HCT116 (cell line): ENCODE results near the gene CTDNEP1. TPM values are rescaled to one million over a fixed set of nuclear protein-coding genes. Genes with fewer than 3 reads are reported as not detected.

Experiments
- ATAC-seq: fragments of 200-7000 bp; cut with Tn5 transposase; 2 replicates; pipeline ENCODE4 v1.9.1; 2020; ENCODE audit warnings: mild to moderate bottlenecking, moderate library complexity
- BruUV-seq: library from RNA; stranded (reverse); fragments of 400-500 nt; replicated peaks from 2 replicates; lab custom pipeline; 2021; lab: Mats Ljungman, UMichigan
- CTCF ChIA-PET: fragments of 300-600 bp; sonication (Branson Sonifier 250); formaldehyde crosslinking; loops from one replicate; lab custom pipeline; 2021; ENCODE audit warnings: antibody characterized with exemption; lab: Charles Lee
- POLR2A ChIA-PET: fragments of 300-600, 350-600 bp; sonication (Branson Sonifier 250); formaldehyde crosslinking; loops from one replicate; lab custom pipeline; 2021; ENCODE audit warnings: antibody characterized with exemption; lab: Charles Lee
- RAD21 ChIA-PET, 2 experiments: fragments of 300-600 bp; sonication (Branson Sonifier 250); formaldehyde crosslinking; loops; one replicate each; lab custom pipeline; 2023; ENCODE audit warnings: low total read pairs in 2 of 2; ENCODE audit not compliant: uncharacterized antibody in 2 of 2, unreplicated experiment in 2 of 2, low non-redundant PET in 1 of 2; lab: Charles Lee
- DNase-seq: peaks from one replicate; pipeline ENCODE4 v3.0.0-alpha.2; 2010; ENCODE audit warnings: low read depth, low spot score
- H2AFZ ChIP-seq: fragments of 200-600 bp; shearing (Covaris generic), sonication (generic); 2 replicates; pipeline ENCODE4 v1.6.1; 2017; ENCODE audit warnings: low read depth, mixed run types, mixed read lengths, antibody characterized with exemption, low read length; ENCODE audit not compliant: poor library complexity, severe bottlenecking
- H3K27ac ChIP-seq: 2 replicates; pipeline ENCODE4 v1.5.1; 2012; ENCODE audit warnings: low read depth, low read length
- H3K27me3 ChIP-seq: fragments of 200-600 bp; sonication (generic); 2 replicates; pipeline ENCODE4 v1.6.1; 2016; ENCODE audit warnings: mixed run types, low read length, mixed read lengths; ENCODE audit not compliant: insufficient read depth
- H3K36me3 ChIP-seq, 2 experiments: fragments of 200-500 bp in 1 of 2; fragments of 200-600 bp in 1 of 2; sonication (Bioruptor generic) in 1 of 2; sonication (generic) in 1 of 2; 2 replicates each; pipeline versions ENCODE4 v1.5.1 to v1.6.1; 2014 to 2016; ENCODE audit warnings: low read length in 2 of 2, inconsistent platforms in 1 of 2, mixed read lengths in 1 of 2, mixed run types in 1 of 2; ENCODE audit not compliant: insufficient read depth in 2 of 2, control insufficient read depth in 1 of 2
- H3K4me1 ChIP-seq, 2 experiments: fragments of 200-600 bp in 1 of 2; sonication (generic) in 1 of 2; 2 replicates each; pipeline versions ENCODE4 v1.5.1 to v1.6.1; 2012 to 2017; ENCODE audit warnings: low read length in 2 of 2, inconsistent platforms in 1 of 2, mild to moderate bottlenecking in 1 of 2, mixed read lengths in 1 of 2, mixed run types in 1 of 2, moderate library complexity in 1 of 2; ENCODE audit not compliant: insufficient read depth in 2 of 2, control insufficient read depth in 1 of 2
- H3K4me2 ChIP-seq: fragments of 200-600 bp; sonication (generic); 2 replicates; pipeline ENCODE4 v1.6.1; 2017; ENCODE audit warnings: mixed run types, low read length, mixed read lengths
- H3K4me3 ChIP-seq, 2 experiments: fragments of 200-600 bp in 1 of 2; sonication (generic) in 1 of 2; replicated peaks in 1 of 2; 2 replicates each; pipeline ENCODE4 v1.5.1; 2011 to 2016; ENCODE audit warnings: low read length in 2 of 2, control low read depth in 1 of 2, low read depth in 1 of 2, mild to moderate bottlenecking in 1 of 2, mixed read lengths in 1 of 2, mixed run types in 1 of 2
- H3K79me2 ChIP-seq: fragments of 200-600 bp; sonication (generic); 2 replicates; pipeline ENCODE4 v1.6.1; 2017; ENCODE audit warnings: mild to moderate bottlenecking, mixed run types, low read length, moderate library complexity, mixed read lengths; ENCODE audit not compliant: insufficient read depth
- H3K9ac ChIP-seq: fragments of 200-600 bp; sonication (generic); 2 replicates; pipeline ENCODE4 v1.6.1; 2016; ENCODE audit warnings: low read length, mixed read lengths
- H3K9me2 ChIP-seq: fragments of 200-600 bp; sonication (generic), shearing (Covaris generic); 2 replicates; pipeline ENCODE4 v1.6.1; 2017; ENCODE audit warnings: mixed run types, mild to moderate bottlenecking, moderate library complexity; ENCODE audit not compliant: insufficient read depth
- H3K9me3 ChIP-seq, 2 experiments: fragments of 200-500 bp in 1 of 2; fragments of 200-600 bp in 1 of 2; sonication (Bioruptor generic) in 1 of 2; sonication (generic) in 1 of 2; 2 replicates each; pipeline ENCODE4 v1.6.1; 2014 to 2017; ENCODE audit warnings: low read length in 2 of 2, mixed read lengths in 2 of 2, inconsistent platforms in 1 of 2, low read depth in 1 of 2, mild to moderate bottlenecking in 1 of 2, mixed run types in 1 of 2, moderate library complexity in 1 of 2; ENCODE audit not compliant: control insufficient read depth in 1 of 2, insufficient read depth in 1 of 2
- H4K20me1 ChIP-seq: fragments of 200-600 bp; sonication (generic), shearing (Covaris generic); 2 replicates; pipeline ENCODE4 v1.6.1; 2017; ENCODE audit warnings: mixed run types, mild to moderate bottlenecking, moderate library complexity; ENCODE audit not compliant: insufficient read depth
- CEBPB ChIP-seq: IDR thresholded peaks from 2 replicates; pipeline ENCODE4 v1.6.1; 2012; ENCODE audit warnings: low read depth
- EGR1 ChIP-seq: IDR thresholded peaks from 2 replicates; pipeline ENCODE4 v1.6.1; 2012; ENCODE audit warnings: low read depth
- EZH2 ChIP-seq: fragments of 200-600 bp; sonication (generic); IDR thresholded peaks from 2 replicates; pipeline ENCODE4 v1.6.1; 2017; ENCODE audit warnings: antibody characterized with exemption, mixed run types
- JUND ChIP-seq: IDR thresholded peaks from 2 replicates; pipeline ENCODE4 v1.6.1; 2012
- POLR2A ChIP-seq: IDR thresholded peaks from 2 replicates; pipeline ENCODE4 v1.7.0; 2011; ENCODE audit warnings: borderline replicate concordance; ENCODE audit not compliant: insufficient read depth, insufficient read length; ENCODE audit errors: extremely low read depth
- POLR2AphosphoS5 ChIP-seq: IDR thresholded peaks from 2 replicates; pipeline ENCODE4 v1.6.1; 2011; ENCODE audit warnings: mild to moderate bottlenecking, low read depth, low read length, moderate library complexity
- RAD21 ChIP-seq: IDR thresholded peaks from 2 replicates; pipeline ENCODE4 v1.6.1; 2012; ENCODE audit warnings: low read depth, mild to moderate bottlenecking
- SIN3A ChIP-seq: IDR thresholded peaks from 2 replicates; pipeline ENCODE4 v1.6.1; 2012; ENCODE audit warnings: low read depth
- SRF ChIP-seq: IDR thresholded peaks from 2 replicates; pipeline ENCODE4 v1.6.1; 2012; ENCODE audit warnings: low read depth
- YY1 ChIP-seq: IDR thresholded peaks from 2 replicates; pipeline ENCODE4 v1.6.1; 2011; ENCODE audit warnings: low read length, low read depth, moderate library complexity, mild to moderate bottlenecking; ENCODE audit not compliant: insufficient replicate concordance; ENCODE audit errors: extremely low read depth
- ZFX ChIP-seq: fragments of 450-650 bp; IDR thresholded peaks from 2 replicates; pipeline ENCODE4 v1.6.1; 2017
- ZNF274 ChIP-seq: fragments of 200-500 bp; sonication (Bioruptor generic); IDR thresholded peaks from 2 replicates; pipeline ENCODE4 v1.6.1; 2014; ENCODE audit warnings: mild to moderate bottlenecking, low read depth, low read length, inconsistent platforms
- intact Hi-C: fragments of 100-400 bp; cut with micrococcal nuclease; formaldehyde crosslinking; loops from 2 replicates; pipeline ENCODE4 v1.10.0; 2022
- total RNA-seq: library from RNA; stranded (reverse); gene quantifications from one replicate; pipeline ENCODE4 v1.2.1, GENCODE V29; 2021; ENCODE audit not compliant: unreplicated experiment
- TF ChIP-seq, protein P1 (sequence below): IDR thresholded peaks from 2 replicates; pipeline ENCODE4 v1.6.1; 2011; ENCODE audit warnings: mild to moderate bottlenecking, low read length, moderate library complexity; ENCODE audit not compliant: insufficient replicate concordance; ENCODE audit errors: extremely low read depth
- TF ChIP-seq, protein P2 (sequence below): IDR thresholded peaks from 2 replicates; pipeline ENCODE4 v1.6.1; 2012
- TF ChIP-seq, protein P3 (sequence below): IDR thresholded peaks from 2 replicates; pipeline ENCODE4 v1.6.1; 2012

Gene CTDNEP1
- total RNA-seq, 1 experiment from 2014 or later, result 143 TPM

DNA sequence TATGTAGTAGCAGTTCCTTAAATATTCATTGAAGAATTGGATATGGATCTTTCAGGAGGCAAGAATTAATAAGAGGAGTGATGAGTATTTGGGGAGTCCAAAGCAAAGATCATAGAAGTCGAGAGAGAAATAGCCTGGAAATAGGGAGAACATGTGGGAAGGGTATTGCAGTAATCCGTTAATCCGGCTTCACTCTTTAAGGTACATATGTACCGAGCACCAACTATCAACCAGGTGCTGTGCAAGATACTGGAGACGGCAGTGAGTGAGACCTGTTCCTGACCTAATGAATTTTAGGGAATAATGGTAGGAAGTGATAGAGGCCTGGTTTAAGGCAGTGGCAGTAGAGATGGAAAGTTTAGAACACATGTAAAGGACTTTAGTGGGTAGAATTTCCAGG, 1.5 kb upstream of the CTDNEP1 start:
- BruUV-seq, result no TSS peak
- RAD21 ChIA-PET, result no interaction called here

DNA sequence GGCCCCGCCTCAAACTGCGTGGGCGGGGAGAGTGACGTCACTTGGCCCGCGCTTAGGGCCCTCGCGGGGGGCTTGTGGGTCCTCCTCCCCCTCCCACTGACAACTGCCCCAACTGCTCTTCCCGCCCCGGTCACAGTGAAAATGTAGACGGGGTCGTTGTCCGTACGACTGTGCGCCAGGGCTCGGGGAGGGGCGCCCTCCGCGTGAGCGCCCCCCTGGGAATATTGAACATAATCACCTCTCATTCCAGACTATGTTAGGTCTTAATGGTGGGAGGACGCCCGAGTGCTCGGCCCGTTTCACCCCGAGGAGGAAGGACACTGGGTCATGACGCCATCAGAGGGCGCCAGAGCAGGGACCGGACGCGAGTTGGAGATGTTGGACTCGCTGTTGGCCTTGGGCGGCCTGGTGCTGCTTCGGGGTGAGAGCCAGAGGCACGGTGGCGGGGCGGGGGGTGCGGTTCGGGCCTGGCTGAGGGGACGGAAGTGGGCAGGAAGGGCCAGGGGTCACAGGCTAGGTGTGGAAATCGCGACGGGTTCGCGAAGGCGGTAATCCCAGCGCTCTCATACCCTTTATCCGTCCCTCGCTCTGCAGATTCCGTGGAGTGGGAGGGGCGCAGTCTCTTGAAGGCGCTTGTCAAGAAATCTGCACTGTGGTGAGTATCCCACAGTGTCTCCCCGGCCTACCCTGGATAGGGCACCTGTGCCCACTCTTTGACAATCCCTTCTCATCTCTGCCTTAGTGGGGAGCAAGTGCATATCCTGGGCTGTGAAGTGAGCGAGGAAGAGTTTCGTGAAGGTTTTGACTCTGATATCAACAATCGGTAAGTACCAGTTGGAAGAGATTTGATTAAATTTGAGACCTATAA, 876 bp upstream of the CTDNEP1 start, which contains the start of gene ELP5:
Gene ELP5 (plus strand): TSS at position 40 of the 868 bp plus-strand sequence. CDS start 336 bp downstream, at position 376.
- peak within 1 kb of the TSS; percentile 82 to 99 for H3K4me3 ChIP-seq
- TSS peak; percentile 78 for BruUV-seq
- DNase-seq (peak; percentile 92), ATAC-seq (peak; percentile 71)
- H3K27ac ChIP-seq, result peak within 1 kb of the TSS; percentile 84
- peak within 1 kb of the TSS; percentile 89 for H3K4me2 ChIP-seq
- peak within 1 kb of the TSS; percentile 99 for H3K9ac ChIP-seq
- ChIA-PET CTCF (no interaction called here), RAD21 (no interaction called here), POLR2A (interaction anchor here (2.0 kb wide), 1 partner anchor 10 kb away, joined by 7 read pairs; the partner anchor contains the start of gene GABARAP)
- intact Hi-C loops, result loop anchor here (1.0 to 5.0 kb wide), 2 partner anchors 10 to 55 kb away; partner anchors contain the start of genes CLDN7 and EIF5A
- peaks cover 13 to 25% of the 10 kb centered on the region in 2 experiments for H3K4me1 ChIP-seq
- H2AFZ ChIP-seq, result no peak within 1 kb of the TSS
- peaks cover 9 to 11% of the 10 kb centered on the region in 2 experiments; a peak in 2 of 4 replicates for H3K36me3 ChIP-seq
- H3K27me3 ChIP-seq, result no peaks in the 10 kb centered on the region
- H3K9me2 ChIP-seq, result no peaks in the 10 kb centered on the region
- H3K79me2 ChIP-seq, result peaks cover 75% of the 10 kb centered on the region
- H4K20me1 ChIP-seq, result no peaks in the 10 kb centered on the region
- no peaks in the 10 kb centered on the region for H3K9me3 ChIP-seq
- TF ChIP-seq, protein P1, sequence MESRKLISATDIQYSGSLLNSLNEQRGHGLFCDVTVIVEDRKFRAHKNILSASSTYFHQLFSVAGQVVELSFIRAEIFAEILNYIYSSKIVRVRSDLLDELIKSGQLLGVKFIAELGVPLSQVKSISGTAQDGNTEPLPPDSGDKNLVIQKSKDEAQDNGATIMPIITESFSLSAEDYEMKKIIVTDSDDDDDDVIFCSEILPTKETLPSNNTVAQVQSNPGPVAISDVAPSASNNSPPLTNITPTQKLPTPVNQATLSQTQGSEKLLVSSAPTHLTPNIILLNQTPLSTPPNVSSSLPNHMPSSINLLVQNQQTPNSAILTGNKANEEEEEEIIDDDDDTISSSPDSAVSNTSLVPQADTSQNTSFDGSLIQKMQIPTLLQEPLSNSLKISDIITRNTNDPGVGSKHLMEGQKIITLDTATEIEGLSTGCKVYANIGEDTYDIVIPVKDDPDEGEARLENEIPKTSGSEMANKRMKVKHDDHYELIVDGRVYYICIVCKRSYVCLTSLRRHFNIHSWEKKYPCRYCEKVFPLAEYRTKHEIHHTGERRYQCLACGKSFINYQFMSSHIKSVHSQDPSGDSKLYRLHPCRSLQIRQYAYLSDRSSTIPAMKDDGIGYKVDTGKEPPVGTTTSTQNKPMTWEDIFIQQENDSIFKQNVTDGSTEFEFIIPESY, result no peak
- TF ChIP-seq, protein P2, sequence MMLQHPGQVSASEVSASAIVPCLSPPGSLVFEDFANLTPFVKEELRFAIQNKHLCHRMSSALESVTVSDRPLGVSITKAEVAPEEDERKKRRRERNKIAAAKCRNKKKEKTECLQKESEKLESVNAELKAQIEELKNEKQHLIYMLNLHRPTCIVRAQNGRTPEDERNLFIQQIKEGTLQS, result no peak
- TF ChIP-seq SRF (peak; percentile 80; the same call in 1 of the 2 replicates), ZNF274 (no peak), ZFX (peak; percentile 74), SIN3A (peak; percentile 84), EZH2 (no peak), EGR1 (peak; percentile 99), RAD21 (no peak), POLR2AphosphoS5 (peak; percentile 85), JUND (no peak; the same call in 1 of the 2 replicates), YY1 (peak; percentile 66), POLR2A (peak; percentile 6)
- TF ChIP-seq, protein P3, sequence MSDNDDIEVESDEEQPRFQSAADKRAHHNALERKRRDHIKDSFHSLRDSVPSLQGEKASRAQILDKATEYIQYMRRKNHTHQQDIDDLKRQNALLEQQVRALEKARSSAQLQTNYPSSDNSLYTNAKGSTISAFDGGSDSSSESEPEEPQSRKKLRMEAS, result peak; percentile 81

More for the DNA sequence above, 1.5 kb upstream of the CTDNEP1 start:
- Histone ChIP-seq H3K36me3 (peaks cover 9 to 11% of the 10 kb centered on the region in 2 experiments; a peak in 2 of 4 replicates), H3K9ac (peak overlapping the region; percentile 99), H3K4me2 (peak overlapping the region; percentile 89), H3K4me3 (peak overlapping the region; percentile 82 to 99), H4K20me1 (no peaks in the 10 kb centered on the region), H3K27me3 (no peaks in the 10 kb centered on the region), H2AFZ (no peak overlapping the region), H3K9me2 (no peaks in the 10 kb centered on the region), H3K9me3 (no peaks in the 10 kb centered on the region), H3K4me1 (peaks cover 13 to 25% of the 10 kb centered on the region in 2 experiments)
- ATAC-seq, result no peak
- DNase-seq, result no peak
- ChIA-PET CTCF (no interaction called here), POLR2A (no interaction called here)
- TF ChIP-seq CEBPB, result no peak
- TF ChIP-seq, all 23 proteins: peak for 0
- intact Hi-C loops, result loop anchor here (5.0 kb wide), 1 partner anchor 54 kb away; the partner anchor contains the start of gene EIF5A
- peaks cover 75% of the 10 kb centered on the region for H3K79me2 ChIP-seq
- peak overlapping the region; percentile 84 for H3K27ac ChIP-seq
